GM12878 (cell line): ENCODE results near the gene CPVL.

Experiments
- BHLHE40 ChIP-seq, 2 experiments: fragments of 450-650 bp in 1 of 2; IDR thresholded peaks; 2 replicates each; pipeline ENCODE4 v1.6.1; 2011 to 2017; ENCODE audit warnings: low read depth in 2 of 2, borderline replicate concordance in 1 of 2, improper control_type of control experiment in 1 of 2, low read length in 1 of 2, mild to moderate bottlenecking in 1 of 2
- POLR2AphosphoS5 ChIP-seq: IDR thresholded peaks from 2 replicates; pipeline ENCODE4 v1.6.1; 2011; ENCODE audit warnings: mild to moderate bottlenecking, low read length, inconsistent platforms
- SREBF1 ChIP-seq: IDR thresholded peaks from 2 replicates; pipeline ENCODE4 v1.6.1; 2012; ENCODE audit warnings: mild to moderate bottlenecking, low read length
- ZNF384 ChIP-seq: IDR thresholded peaks from 2 replicates; pipeline ENCODE4 v1.6.1; 2012; ENCODE audit warnings: low read depth, mild to moderate bottlenecking, low read length, improper control_type of control experiment, borderline replicate concordance
- TF ChIP-seq, protein P1 (sequence below), 3 experiments: IDR thresholded peaks in 2 of 3; conservative IDR thresholded peaks in 1 of 3; 2 replicates each; pipeline ENCODE4 v1.5.1; 2011; ENCODE audit warnings: low read depth in 3 of 3, low read length in 3 of 3, mild to moderate bottlenecking in 3 of 3, control low read depth in 2 of 3, moderate library complexity in 2 of 3, inconsistent platforms in 1 of 3, mixed read lengths in 1 of 3; ENCODE audit not compliant: control insufficient read depth in 2 of 3, insufficient read depth in 1 of 3; ENCODE audit errors: extremely low read depth in 1 of 3

DNA sequence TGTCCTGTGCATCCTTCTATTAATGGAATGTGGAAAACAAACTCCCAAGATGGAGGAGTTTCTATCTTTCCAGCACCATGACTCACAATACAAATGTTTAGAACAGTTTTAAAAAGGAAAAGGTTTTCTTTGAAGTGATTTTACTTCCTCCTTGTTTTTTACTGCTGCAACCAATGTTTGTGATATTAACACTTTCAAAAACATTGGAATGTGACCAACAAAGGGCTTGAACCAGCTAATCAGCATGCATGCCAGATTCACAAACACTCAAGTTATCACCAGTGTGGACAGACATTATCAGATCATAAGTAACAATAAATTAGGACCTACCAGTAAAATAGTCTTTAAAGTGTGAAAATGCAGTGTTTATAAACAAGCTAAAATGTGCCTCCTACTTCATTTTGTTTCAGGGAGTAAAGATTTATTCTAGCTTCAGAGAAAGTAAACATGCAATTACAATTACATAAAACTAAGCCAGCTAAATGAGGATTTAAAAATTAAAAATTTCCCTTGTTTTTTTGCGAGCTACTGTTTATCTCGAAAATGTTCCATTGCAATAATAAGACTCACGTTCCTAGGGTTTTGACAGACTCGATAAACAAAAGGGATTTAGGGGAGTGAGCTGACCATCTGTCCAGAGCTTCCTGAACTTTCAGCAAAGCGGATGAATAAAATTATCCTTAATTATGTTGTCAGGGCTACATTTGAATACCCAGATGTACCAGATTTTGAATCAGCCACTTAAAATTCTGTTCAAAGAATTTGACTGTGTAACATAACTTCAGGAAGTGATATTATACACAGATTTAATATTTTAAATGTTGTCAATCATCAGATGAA lies 29.8 kb downstream of the CPVL start:
- TF ChIP-seq POLR2AphosphoS5 = no peak
- no peak for TF ChIP-seq BHLHE40 (IDR thresholded peaks at IDR 0.05; ENCODE audit: borderline replicate concordance in 1 of 2, low read depth in 2 of 2, low read length in 1 of 2)
- TF ChIP-seq ZNF384 = no peak
- no peak for TF ChIP-seq SREBF1
- TF ChIP-seq, protein P1, sequence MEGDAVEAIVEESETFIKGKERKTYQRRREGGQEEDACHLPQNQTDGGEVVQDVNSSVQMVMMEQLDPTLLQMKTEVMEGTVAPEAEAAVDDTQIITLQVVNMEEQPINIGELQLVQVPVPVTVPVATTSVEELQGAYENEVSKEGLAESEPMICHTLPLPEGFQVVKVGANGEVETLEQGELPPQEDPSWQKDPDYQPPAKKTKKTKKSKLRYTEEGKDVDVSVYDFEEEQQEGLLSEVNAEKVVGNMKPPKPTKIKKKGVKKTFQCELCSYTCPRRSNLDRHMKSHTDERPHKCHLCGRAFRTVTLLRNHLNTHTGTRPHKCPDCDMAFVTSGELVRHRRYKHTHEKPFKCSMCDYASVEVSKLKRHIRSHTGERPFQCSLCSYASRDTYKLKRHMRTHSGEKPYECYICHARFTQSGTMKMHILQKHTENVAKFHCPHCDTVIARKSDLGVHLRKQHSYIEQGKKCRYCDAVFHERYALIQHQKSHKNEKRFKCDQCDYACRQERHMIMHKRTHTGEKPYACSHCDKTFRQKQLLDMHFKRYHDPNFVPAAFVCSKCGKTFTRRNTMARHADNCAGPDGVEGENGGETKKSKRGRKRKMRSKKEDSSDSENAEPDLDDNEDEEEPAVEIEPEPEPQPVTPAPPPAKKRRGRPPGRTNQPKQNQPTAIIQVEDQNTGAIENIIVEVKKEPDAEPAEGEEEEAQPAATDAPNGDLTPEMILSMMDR (IDR thresholded peaks at IDR 0.05 in 2 of 3, conservative IDR thresholded peaks at IDR 0.05 in 1 of 3; ENCODE audit: control insufficient read depth in 2 of 3, extremely low read depth in 1 of 3, insufficient read depth in 1 of 3, low read depth in 3 of 3, low read length in 3 of 3) = no peak
